Measurements from ENCODE around the gene PCDHGA5.
"Not testable (repeated sequence)": the region's sequence is repeated elsewhere in the genome, so short reads cannot be mapped to it uniquely, and the experiment has no call there.

The PCDHGA5 gene

DNA sequence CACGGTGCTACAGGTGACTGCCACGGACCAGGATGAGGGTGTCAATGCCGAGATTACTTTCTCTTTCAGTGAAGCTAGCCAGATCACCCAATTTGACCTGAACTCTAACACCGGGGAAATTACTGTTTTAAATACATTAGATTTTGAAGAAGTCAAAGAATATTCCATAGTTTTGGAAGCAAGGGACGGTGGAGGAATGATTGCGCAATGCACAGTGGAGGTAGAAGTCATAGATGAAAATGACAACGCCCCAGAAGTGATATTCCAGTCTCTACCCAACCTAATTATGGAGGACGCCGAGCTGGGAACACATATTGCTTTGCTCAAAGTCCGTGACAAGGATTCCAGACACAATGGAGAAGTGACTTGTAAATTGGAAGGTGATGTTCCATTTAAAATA, 24.7 kb downstream of the PCDHGA5 start:
- DNase-seq: no peak

DNA sequence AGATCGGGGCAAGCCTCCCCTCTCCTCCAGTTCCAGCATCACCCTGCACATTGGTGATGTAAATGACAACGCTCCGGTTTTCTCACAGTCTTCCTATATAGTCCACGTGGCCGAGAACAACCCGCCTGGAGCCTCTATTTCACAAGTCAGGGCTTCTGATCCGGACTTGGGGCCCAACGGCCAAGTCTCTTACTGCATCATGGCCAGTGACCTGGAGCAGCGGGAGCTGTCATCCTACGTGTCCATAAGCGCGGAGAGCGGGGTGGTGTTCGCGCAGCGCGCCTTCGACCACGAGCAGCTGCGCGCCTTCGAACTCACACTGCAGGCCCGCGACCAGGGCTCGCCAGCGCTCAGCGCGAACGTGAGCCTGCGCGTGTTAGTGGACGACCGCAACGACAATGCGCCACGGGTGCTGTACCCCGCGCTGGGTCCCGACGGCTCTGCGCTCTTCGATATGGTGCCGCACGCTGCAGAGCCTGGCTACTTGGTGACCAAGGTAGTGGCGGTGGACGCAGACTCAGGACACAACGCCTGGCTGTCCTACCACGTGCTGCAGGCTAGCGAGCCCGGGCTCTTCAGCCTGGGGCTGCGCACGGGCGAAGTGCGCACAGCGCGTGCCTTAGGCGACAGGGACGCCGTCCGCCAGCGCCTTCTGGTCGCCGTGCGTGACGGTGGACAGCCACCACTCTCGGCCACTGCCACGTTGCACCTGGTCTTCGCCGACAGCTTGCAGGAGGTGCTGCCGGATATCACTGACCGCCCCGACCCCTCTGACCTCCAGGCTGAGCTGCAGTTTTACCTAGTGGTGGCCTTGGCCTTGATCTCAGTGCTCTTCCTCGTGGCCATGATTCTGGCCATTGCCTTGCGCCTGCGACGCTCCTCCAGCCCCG, 25.4 kb downstream of the PCDHGA5 start:
- no peak for DNase-seq

DNA sequence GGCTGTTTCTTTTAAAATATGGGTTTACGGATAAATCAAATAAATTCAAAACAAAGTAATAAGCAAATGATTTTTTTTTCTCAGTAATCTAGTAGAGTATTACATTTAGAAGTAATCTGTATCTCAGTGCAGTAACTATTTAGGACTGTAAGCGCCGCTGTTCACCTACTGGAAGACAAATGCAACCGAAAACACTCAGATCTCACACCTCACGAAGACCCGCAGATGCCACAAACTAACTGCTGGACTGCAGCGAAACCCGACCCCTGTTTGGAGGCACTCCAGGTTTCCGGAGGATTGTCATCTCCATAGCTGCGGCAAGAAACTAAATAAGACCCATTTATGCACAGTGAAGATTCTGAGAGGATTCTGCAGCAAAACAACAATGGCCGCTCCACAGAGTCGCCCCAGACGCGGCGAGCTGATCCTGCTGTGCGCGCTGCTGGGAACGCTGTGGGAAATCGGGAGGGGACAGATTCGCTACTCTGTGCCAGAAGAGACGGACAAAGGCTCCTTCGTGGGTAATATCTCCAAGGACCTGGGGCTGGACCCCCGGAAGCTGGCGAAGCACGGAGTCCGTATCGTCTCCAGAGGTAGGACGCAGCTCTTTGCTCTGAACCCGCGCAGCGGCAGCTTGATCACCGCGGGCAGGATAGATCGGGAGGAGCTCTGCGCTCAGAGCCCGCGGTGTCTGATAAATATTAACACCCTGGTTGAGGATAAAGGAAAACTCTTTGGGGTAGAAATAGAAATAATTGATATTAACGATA, 28.7 kb downstream of the PCDHGA5 start, which contains the start of gene PCDHGA8:
TSS of gene PCDHGA8 (plus strand) at position 205 of the 770 bp plus-strand sequence. CDS start at position 386, 181 bp downstream.
- DNase-seq: no peak

- no peak for DNase-seq
These were observed 29.3 kb downstream of the PCDHGA5 start for GRCh38 chr5:141393267-141393666.

- DNase-seq: not testable (repeated sequence)
These were observed 30.6 kb downstream of the PCDHGA5 start for GRCh38 chr5:141394401-141395187.

DNA sequence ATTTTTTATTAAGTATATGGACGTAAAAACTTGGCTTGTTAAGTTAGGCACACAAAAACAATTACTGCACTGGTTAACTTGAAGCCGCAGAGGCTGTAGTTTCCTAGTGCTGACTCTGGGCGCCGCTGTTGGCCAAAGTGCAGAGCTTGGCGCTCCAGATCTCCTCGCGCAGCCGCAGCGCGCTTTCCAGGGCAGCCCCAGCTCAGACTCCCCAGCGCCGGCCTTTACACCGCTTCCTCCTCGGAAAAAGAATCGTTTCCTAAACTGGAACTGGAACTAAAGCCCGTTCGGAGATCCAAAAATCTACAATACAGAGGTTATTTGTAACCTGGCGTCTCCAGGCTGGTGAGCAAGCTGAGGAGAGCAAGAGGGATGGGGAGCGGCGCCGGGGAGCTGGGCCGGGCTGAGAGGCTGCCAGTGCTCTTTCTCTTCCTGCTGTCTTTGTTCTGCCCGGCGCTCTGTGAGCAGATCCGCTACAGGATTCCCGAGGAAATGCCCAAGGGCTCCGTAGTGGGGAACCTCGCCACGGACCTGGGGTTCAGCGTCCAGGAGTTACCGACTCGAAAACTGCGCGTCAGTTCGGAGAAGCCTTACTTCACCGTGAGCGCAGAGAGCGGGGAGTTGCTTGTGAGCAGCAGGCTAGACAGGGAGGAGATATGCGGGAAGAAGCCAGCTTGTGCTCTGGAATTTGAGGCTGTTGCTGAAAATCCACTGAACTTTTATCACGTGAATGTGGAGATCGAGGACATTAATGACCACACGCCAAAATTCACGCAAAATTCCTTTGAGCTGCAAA, 34.0 kb downstream of the PCDHGA5 start, which contains the start of gene PCDHGB5:
TSS of gene PCDHGB5 (plus strand) at position 192 of the 796 bp plus-strand sequence. CDS start at position 373, 181 bp downstream.
- not testable (repeated sequence) for DNase-seq

- no peak for DNase-seq
These were observed 34.6 kb downstream of the PCDHGA5 start for GRCh38 chr5:141398608-141399007.

DNA sequence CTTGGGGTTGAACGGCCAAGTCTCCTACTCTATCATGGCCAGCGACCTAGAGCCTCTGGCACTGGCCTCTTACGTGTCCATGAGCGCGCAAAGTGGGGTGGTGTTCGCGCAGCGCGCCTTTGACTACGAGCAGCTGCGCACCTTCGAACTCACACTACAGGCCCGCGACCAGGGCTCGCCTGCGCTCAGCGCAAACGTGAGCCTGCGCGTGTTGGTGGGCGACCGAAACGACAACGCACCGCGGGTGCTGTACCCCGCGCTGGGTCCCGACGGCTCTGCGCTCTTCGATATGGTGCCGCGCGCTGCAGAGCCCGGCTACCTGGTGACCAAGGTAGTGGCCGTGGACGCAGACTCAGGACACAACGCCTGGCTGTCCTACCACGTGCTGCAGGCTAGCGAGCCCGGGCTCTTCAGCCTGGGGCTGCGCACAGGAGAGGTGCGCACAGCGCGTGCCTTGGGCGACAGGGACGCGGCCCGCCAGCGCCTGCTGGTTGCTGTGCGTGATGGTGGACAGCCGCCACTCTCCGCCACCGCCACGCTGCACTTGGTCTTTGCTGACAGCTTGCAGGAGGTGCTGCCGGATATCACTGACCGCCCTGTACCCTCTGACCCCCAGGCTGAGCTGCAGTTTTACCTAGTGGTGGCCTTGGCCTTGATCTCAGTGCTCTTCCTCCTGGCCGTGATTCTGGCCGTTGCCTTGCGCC, 35.7 kb downstream of the PCDHGA5 start:
- DNase-seq: no peak

DNA sequence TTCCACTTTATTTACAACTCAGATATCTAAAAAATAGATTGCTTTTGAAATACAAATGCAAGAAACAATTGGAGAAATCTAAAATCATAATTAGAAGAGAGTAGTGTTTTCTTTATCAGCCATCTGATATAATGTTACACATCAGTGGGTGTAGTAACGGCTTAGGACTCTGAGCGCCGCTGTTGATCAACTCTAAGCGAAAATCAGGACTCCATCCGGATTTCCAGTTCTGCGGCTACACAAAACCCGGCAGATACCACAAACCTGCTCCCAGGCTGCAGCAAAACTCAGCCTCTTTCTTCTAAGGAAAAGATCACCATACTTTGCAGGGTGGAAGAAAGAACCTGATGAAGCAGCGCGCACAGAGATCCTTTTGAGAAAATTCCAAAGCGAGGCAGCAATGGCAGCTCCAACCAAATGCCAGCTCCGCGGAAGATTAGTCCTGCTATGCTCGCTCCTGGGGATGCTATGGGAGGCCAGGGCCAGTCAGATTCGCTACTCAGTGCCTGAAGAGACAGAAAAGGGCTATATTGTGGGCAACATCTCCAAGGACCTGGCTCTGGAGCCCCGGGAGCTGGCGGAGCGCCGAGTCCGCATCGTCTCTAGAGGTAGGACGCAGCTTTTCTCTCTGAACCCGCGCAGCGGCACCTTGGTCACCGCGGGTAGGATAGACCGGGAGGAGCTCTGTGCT, 38.7 kb downstream of the PCDHGA5 start, which contains the start of gene PCDHGA9:
TSS of gene PCDHGA9 (plus strand) at position 226 of the 691 bp plus-strand sequence. CDS start at position 401, 175 bp downstream.
- no peak for DNase-seq

- DNase-seq: no peak
These were observed 39.4 kb downstream of the PCDHGA5 start for GRCh38 chr5:141403387-141403786.

GRCh38 chr5:141407790-141408505, 44.0 kb downstream of the PCDHGA5 start, which contains the start of gene PCDHGB6:
Gene PCDHGB6 (plus strand): TSS chr5:141408021. CDS start chr5:141408203, 182 bp downstream.
- not testable (repeated sequence) for DNase-seq

DNA sequence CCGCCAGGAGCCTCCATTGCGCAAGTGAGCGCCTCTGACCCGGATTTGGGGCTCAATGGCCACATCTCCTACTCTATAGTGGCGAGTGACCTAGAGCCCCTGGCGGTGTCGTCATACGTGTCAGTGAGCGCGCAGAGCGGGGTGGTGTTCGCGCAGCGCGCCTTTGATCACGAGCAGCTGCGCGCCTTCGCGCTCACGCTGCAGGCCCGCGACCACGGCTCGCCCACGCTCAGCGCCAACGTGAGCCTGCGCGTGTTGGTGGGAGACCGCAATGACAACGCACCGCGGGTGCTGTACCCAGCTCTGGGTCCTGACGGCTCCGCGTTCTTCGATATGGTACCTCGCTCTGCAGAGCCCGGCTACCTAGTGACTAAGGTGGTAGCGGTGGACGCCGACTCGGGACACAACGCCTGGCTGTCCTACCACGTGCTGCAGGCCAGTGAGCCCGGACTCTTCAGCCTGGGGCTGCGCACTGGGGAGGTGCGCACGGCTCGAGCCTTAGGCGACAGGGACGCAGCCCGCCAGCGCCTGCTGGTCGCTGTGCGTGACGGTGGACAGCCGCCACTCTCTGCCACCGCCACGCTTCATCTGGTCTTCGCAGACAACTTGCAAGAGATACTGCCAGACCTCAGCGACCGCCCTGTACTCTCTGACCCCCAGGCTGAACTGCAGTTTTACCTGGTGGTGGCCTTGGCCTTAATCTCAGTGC, 45.8 kb downstream of the PCDHGA5 start:
- no peak for DNase-seq

GRCh38 chr5:141411575-141411974, 47.6 kb downstream of the PCDHGA5 start:
- no peak for DNase-seq

GRCh38 chr5:141412854-141413539, 49.0 kb downstream of the PCDHGA5 start, which contains the start of gene PCDHGA10:
Gene PCDHGA10 (plus strand): TSS chr5:141412987. CDS start chr5:141413176, 189 bp downstream.
- DNase-seq: peak; percentile 33

DNA sequence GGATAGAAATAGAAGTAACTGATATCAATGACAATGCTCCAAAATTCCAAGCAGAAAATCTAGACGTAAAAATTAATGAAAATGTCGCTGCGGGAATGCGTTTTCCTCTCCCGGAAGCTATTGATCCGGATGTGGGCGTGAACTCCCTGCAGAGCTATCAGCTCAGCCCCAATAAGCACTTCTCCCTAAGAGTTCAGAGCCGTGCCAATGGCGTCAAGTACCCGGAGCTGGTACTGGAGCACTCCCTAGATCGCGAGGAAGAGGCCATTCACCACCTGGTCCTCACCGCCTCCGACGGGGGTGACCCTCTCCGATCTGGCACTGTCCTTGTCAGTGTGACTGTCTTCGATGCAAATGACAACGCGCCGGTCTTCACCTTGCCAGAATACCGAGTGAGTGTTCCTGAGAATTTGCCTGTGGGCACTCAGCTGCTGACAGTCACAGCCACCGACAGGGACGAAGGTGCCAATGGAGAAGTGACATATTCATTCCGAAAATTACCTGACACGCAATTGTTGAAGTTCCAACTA, 49.6 kb downstream of the PCDHGA5 start:
- DNase-seq: no peak

DNA sequence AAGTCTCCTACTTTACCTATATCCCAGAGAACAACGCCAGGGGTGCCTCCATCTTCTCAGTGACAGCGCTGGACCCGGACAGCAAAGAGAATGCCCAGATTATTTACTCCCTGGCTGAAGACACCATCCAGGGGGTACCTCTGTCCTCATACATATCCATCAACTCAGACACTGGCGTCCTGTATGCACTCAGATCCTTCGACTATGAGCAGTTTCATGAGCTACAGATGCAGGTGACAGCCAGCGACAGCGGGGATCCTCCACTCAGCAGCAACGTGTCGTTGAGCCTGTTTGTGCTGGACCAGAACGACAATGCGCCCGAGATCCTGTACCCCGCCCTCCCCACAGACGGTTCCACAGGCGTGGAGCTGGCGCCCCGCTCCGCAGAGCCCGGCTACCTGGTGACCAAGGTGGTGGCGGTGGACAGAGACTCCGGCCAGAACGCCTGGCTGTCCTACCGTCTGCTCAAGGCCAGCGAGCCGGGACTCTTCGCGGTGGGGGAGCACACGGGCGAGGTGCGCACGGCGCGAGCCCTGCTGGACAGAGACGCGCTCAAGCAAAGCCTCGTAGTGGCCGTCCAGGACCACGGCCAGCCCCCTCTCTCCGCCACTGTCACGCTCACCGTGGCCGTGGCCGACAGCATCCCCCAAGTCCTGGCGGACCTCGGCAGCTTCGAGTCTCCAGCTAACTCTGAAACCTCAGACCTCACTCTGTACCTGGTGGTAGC, 50.7 kb downstream of the PCDHGA5 start:
- not testable (repeated sequence) for DNase-seq

DNA sequence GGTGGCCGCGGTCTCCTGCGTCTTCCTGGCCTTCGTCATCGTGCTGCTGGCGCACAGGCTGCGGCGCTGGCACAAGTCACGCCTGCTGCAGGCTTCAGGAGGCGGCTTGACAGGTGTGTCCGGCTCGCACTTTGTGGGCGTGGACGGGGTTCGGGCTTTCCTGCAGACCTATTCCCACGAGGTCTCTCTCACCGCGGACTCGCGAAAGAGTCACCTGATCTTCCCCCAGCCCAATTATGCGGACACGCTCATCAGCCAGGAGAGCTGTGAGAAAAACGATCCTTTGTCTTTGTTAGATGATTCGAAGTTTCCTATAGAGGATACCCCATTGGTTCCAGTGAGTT, 51.3 kb downstream of the PCDHGA5 start:
- not testable (repeated sequence) for DNase-seq

All from NCI-H1694 (cell line).